ENCODE data around the gene USH1C. TPM values are rescaled to one million over a fixed set of nuclear protein-coding genes. Genes with fewer than 3 reads are reported as not detected.

USH1C gene
- total RNA-seq, 2 experiments from 2014 or later, result not detected

- ATAC-seq, result no peak
- no peak overlapping the region for H3K4me3 Mint-ChIP-seq
Measured at GRCh38 chr11:17498475-17498874, 45.7 kb downstream of the USH1C start.

GRCh38 chr11:17498058-17498457 is 46.2 kb downstream of the USH1C start:
- CTCF ChIA-PET, result interaction anchor here (1.8 to 15.5 kb wide), 2 partner anchors 15 to 115 kb away, joined by 4 to 167 read pairs; no protein-coding TSS in a partner anchor
- no peak for DNase-seq
- Mint-ChIP-seq H3K36me3 (ENCODE audit: low read depth) (no peaks in the 10 kb centered on the region), H3K4me1 (ENCODE audit: low read depth) (no peaks in the 10 kb centered on the region), H3K9me3 (no peaks in the 10 kb centered on the region), H3K27ac (no peak overlapping the region), H3K27me3 (no peaks in the 10 kb centered on the region), H3K4me3 (no peak overlapping the region)
- intact Hi-C loops (cut with micrococcal nuclease), result no loop called here
- TF ChIP-seq CTCF (IDR thresholded peaks at IDR 0.05), result no peak
- POLR2A ChIA-PET, result no interaction called here
- ATAC-seq, result peak; percentile 34

More at GRCh38 chr11:17498475-17498874, 45.7 kb downstream of the USH1C start:
- no peak overlapping the region for H3K27ac Mint-ChIP-seq
- no peaks in the 10 kb centered on the region for H3K4me1 Mint-ChIP-seq (ENCODE audit: low read depth)
- H3K36me3 Mint-ChIP-seq (ENCODE audit: low read depth), result no peaks in the 10 kb centered on the region
- TF ChIP-seq CTCF (IDR thresholded peaks at IDR 0.05), result no peak
- DNase-seq, result no peak
- ChIA-PET CTCF (interaction anchor here (1.0 to 15.5 kb wide), 5 partner anchors 9 to 269 kb away, joined by 3 to 167 read pairs (median 4); no protein-coding TSS in a partner anchor), POLR2A (no interaction called here)
- H3K27me3 Mint-ChIP-seq, result no peaks in the 10 kb centered on the region
- intact Hi-C loops (cut with micrococcal nuclease), result no loop called here
- H3K9me3 Mint-ChIP-seq, result no peaks in the 10 kb centered on the region

DNA sequence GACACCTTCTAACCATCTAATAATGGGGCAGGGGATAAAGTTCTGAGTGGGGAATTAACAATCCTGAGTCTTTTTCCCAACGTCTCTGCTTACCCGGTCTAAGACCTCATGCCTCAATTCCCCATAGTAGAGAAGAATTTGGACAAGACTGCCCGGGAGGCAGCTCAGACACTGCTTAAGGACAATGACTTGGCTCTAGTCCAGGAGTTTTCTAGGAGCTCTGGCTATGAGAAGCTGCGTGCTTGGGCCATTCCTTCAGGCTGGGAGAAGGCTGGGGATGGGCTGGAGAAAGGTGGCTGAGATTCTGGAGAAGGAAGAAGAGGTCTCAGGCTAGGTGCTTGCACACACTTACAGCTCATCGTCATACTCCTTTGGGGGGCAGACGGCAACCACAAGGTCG is 47.8 kb downstream of the USH1C start:
- no peaks in the 10 kb centered on the region for H3K9me3 Mint-ChIP-seq
- ATAC-seq, result no peak
- CTCF ChIA-PET, result interaction anchor here (1.7 to 15.5 kb wide), 2 partner anchors 113 to 266 kb away, joined by 5 to 167 read pairs; no protein-coding TSS in a partner anchor
- no peaks in the 10 kb centered on the region for H3K27me3 Mint-ChIP-seq
- no peaks in the 10 kb centered on the region for H3K36me3 Mint-ChIP-seq (ENCODE audit: low read depth)
- POLR2A ChIA-PET, result no interaction called here
- no peaks in the 10 kb centered on the region for H3K4me1 Mint-ChIP-seq (ENCODE audit: low read depth)
- no peak overlapping the region for H3K27ac Mint-ChIP-seq
- H3K4me3 Mint-ChIP-seq, result no peak overlapping the region
- intact Hi-C loops (cut with micrococcal nuclease), result no loop called here
- DNase-seq, result no peak
- TF ChIP-seq CTCF (IDR thresholded peaks at IDR 0.05), result no peak

- H3K27me3 Mint-ChIP-seq, result peaks cover 2% of the 10 kb centered on the region
- ChIA-PET POLR2A (no interaction called here), CTCF (interaction anchor here (1.7 to 3.4 kb wide), 2 partner anchors 10 to 107 kb away, joined by 6 to 9 read pairs; no protein-coding TSS in a partner anchor)
- DNase-seq (no peak), ATAC-seq (no peak)
- H3K4me1 Mint-ChIP-seq (ENCODE audit: low read depth), result no peaks in the 10 kb centered on the region
- H3K36me3 Mint-ChIP-seq (ENCODE audit: low read depth), result no peaks in the 10 kb centered on the region
- H3K9me3 Mint-ChIP-seq, result no peaks in the 10 kb centered on the region
- no peak overlapping the region for H3K27ac Mint-ChIP-seq
- H3K4me3 Mint-ChIP-seq, result no peak overlapping the region
- TF ChIP-seq CTCF (IDR thresholded peaks at IDR 0.05), result no peak
- intact Hi-C loops (cut with micrococcal nuclease), result no loop called here
Measured at GRCh38 chr11:17494019-17494418, 50.2 kb downstream of the USH1C start.

GRCh38 chr11:17490938-17491337 is 53.3 kb downstream of the USH1C start:
- Mint-ChIP-seq H3K4me3 (no peak overlapping the region), H3K27me3 (peaks cover 5% of the 10 kb centered on the region), H3K36me3 (ENCODE audit: low read depth) (no peaks in the 10 kb centered on the region), H3K4me1 (ENCODE audit: low read depth) (no peaks in the 10 kb centered on the region), H3K27ac (no peak overlapping the region), H3K9me3 (no peaks in the 10 kb centered on the region)
- no peak for ATAC-seq
- ChIA-PET POLR2A (no interaction called here), CTCF (no interaction called here)
- TF ChIP-seq CTCF (IDR thresholded peaks at IDR 0.05), result no peak
- DNase-seq, result no peak
- intact Hi-C loops (cut with micrococcal nuclease), result no loop called here

Data from activated CD8-positive, alpha-beta T cell treated with anti-CD3 and anti-CD28 coated beads for 36 hours (primary cell).